HepG2 (cell line): ENCODE measurements around the gene ELOA2. TPM values are rescaled to one million over a fixed set of nuclear protein-coding genes. Genes with fewer than 3 reads are reported as not detected.
A peak's percentile ranks its signal among the peaks of the same experiment; 100 is the strongest.

Source experiments
- HMGXB3 ChIP-seq: sonication (generic); formaldehyde crosslinking; IDR thresholded peaks from 2 replicates; pipeline ENCODE4 v1.4.0; 2020; ENCODE audit warnings: missing genetic modification reagents, borderline replicate concordance
- JUN ChIP-seq: sonication (generic); formaldehyde crosslinking; IDR thresholded peaks from 2 replicates; pipeline ENCODE4 v1.4.0; 2020; ENCODE audit warnings: mild to moderate bottlenecking, missing genetic modification reagents
- KLF11 ChIP-seq: IDR thresholded peaks from 2 replicates; pipeline ENCODE4 v1.6.1; 2016; ENCODE audit warnings: missing compliant biosample characterization
- NFE2L1 ChIP-seq: sonication (generic); formaldehyde crosslinking; IDR thresholded peaks from 2 replicates; pipeline ENCODE4 v1.4.0; 2020; ENCODE audit warnings: missing genetic modification reagents, mild to moderate bottlenecking, borderline replicate concordance
- RNF2 ChIP-seq: fragments of 450-650 bp; conservative IDR thresholded peaks from 2 replicates; pipeline ENCODE4 v1.6.1; 2016; ENCODE audit warnings: low read depth
- SNAPC2 ChIP-seq: sonication (generic); formaldehyde crosslinking; IDR thresholded peaks from 2 replicates; pipeline ENCODE4 v1.8.1; 2022; ENCODE audit warnings: mild to moderate bottlenecking, missing genetic modification reagents
- STAG1 ChIP-seq: sonication (generic); formaldehyde crosslinking; IDR thresholded peaks from 2 replicates; pipeline ENCODE4 v1.4.0; 2020; ENCODE audit warnings: missing genetic modification reagents
- TEF ChIP-seq: sonication (generic); formaldehyde crosslinking; IDR thresholded peaks from 2 replicates; pipeline ENCODE4 v1.5.0; 2020; ENCODE audit warnings: missing genetic modification reagents
- TFDP2 ChIP-seq: sonication (generic); formaldehyde crosslinking; IDR thresholded peaks from 2 replicates; pipeline ENCODE4 v1.4.0; 2020; ENCODE audit warnings: missing genetic modification reagents
- U2AF1 ChIP-seq: fragments of 200-400 bp; formaldehyde crosslinking; optimal IDR thresholded peaks from 2 replicates; pipeline ENCODE3; 2017; ENCODE audit warnings: mild to moderate bottlenecking, low read depth, low read length
- ZBTB37 ChIP-seq: sonication (generic); formaldehyde crosslinking; IDR thresholded peaks from 2 replicates; pipeline ENCODE4 v1.4.0; 2020; ENCODE audit warnings: mild to moderate bottlenecking, missing genetic modification reagents
- ZNF101 ChIP-seq: sonication (generic); formaldehyde crosslinking; IDR thresholded peaks from 2 replicates; pipeline ENCODE4 v1.4.0; 2020; ENCODE audit warnings: mild to moderate bottlenecking, low read depth, missing genetic modification reagents, borderline replicate concordance
- ZNF333 ChIP-seq: sonication (generic); formaldehyde crosslinking; IDR thresholded peaks from 2 replicates; pipeline ENCODE4 v1.4.0; 2020; ENCODE audit warnings: mild to moderate bottlenecking, missing genetic modification reagents, borderline replicate concordance
- ZNF414 ChIP-seq: sonication (generic); formaldehyde crosslinking; IDR thresholded peaks from 2 replicates; pipeline ENCODE4 v1.5.0; 2020; ENCODE audit warnings: missing genetic modification reagents
- ZNF564 ChIP-seq: sonication (generic); formaldehyde crosslinking; IDR thresholded peaks from 2 replicates; pipeline ENCODE4 v1.8.1; 2023; ENCODE audit warnings: mild to moderate bottlenecking, missing genetic modification reagents
- ZNF580 ChIP-seq: IDR thresholded peaks from 2 replicates; pipeline ENCODE4 v1.6.1; 2016; ENCODE audit warnings: low read depth, borderline replicate concordance
- ZNF672 ChIP-seq: sonication (generic); formaldehyde crosslinking; IDR thresholded peaks from 2 replicates; pipeline ENCODE4 v1.8.1; 2022; ENCODE audit warnings: missing genetic modification reagents
- polyA plus RNA-seq, 8 experiments: library from polyadenylated mRNA; depleted of rRNA in 3 of 8; stranded (reverse) in 7 of 8; unstranded in 1 of 8; fragments of >200 nt; fragmentation: Illumina TruSeq in 4 of 8; extraction: Trizol in 4 of 8; gene quantifications; 2 replicates each; pipeline versions ENCODE4 v1.2.1 to v1.2.3, GENCODE V29; 2011 to 2016; ENCODE audit warnings: low read depth in 4 of 8, missing spikeins in 1 of 8, mixed read lengths in 1 of 8; ENCODE audit not compliant: insufficient read depth in 1 of 8
- total RNA-seq, 5 experiments: library from RNA; depleted of rRNA; stranded (reverse); fragments of >200 nt; fragmentation: Illumina TruSeq; extraction: Trizol; gene quantifications; 2 replicates each; pipeline ENCODE4 v1.2.3, GENCODE V29; 2016; ENCODE audit warnings: low read depth in 1 of 5

Gene ELOA2
- total and polyA plus RNA-seq, 2 of the 13 experiments (the other 11 are each of a cell fraction or from before 2014, with no cell fraction given), result not detected

GRCh38 chr18:47050468-47050867 lies 15.0 kb upstream of the ELOA2 start (continued):
- TF ChIP-seq TFDP2 (CRISPR knock-in tag) (no peak), ZNF414 (CRISPR knock-in tag) (no peak), KLF11 (CRISPR knock-in tag) (no peak), HMGXB3 (CRISPR knock-in tag) (no peak), ZBTB37 (CRISPR knock-in tag) (no peak), JUN (CRISPR knock-in tag) (no peak), ZNF672 (CRISPR knock-in tag) (no peak), ZNF564 (CRISPR knock-in tag) (no peak), ZNF101 (no peak), ZNF333 (CRISPR knock-in tag) (no peak), NFE2L1 (CRISPR knock-in tag) (no peak), TEF (CRISPR knock-in tag) (no peak), SNAPC2 (no peak), U2AF1 (no peak), STAG1 (CRISPR knock-in tag) (peak; percentile 78), RNF2 (peak; percentile 94), ZNF580 (CRISPR knock-in tag) (no peak)
- TF ChIP-seq, all 625 proteins: peak for 6
